ENCODE data around the gene NKAPD1.

DNA sequence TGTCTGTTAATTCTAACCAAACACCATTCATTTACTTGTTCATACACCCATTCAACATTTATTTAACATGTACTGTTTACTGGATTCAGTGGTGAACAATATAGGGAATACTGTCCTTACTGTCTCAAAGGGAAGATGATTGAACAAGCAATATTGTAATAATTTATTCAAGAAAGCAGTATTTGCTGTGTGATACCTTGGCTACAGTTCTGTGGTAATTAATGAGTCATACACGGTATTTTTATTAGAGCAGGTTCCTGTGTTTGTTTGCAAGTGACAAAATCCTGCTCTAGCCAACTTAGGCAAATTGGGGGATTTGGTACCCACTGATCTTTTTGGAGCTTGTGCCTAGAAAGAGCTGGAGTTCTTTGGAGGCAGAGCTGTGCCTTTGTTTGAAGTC is 16.0 kb upstream of the NKAPD1 start:
- TF ChIP-seq, protein P1, sequence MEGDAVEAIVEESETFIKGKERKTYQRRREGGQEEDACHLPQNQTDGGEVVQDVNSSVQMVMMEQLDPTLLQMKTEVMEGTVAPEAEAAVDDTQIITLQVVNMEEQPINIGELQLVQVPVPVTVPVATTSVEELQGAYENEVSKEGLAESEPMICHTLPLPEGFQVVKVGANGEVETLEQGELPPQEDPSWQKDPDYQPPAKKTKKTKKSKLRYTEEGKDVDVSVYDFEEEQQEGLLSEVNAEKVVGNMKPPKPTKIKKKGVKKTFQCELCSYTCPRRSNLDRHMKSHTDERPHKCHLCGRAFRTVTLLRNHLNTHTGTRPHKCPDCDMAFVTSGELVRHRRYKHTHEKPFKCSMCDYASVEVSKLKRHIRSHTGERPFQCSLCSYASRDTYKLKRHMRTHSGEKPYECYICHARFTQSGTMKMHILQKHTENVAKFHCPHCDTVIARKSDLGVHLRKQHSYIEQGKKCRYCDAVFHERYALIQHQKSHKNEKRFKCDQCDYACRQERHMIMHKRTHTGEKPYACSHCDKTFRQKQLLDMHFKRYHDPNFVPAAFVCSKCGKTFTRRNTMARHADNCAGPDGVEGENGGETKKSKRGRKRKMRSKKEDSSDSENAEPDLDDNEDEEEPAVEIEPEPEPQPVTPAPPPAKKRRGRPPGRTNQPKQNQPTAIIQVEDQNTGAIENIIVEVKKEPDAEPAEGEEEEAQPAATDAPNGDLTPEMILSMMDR (conservative IDR thresholded peaks at IDR 0.05; ENCODE audit: low read depth, low read length) = no peak
- TF ChIP-seq POLR2A (IDR thresholded peaks at IDR 0.05; ENCODE audit: low read depth, low read length) (no peak), MAFK (IDR thresholded peaks at IDR 0.05; ENCODE audit: low read depth, low read length) (no peak), CHD1 (IDR thresholded peaks at IDR 0.05; ENCODE audit: low read depth, low read length) (no peak)

Measured in IMR-90 (cell line).